Prostate gland (tissue), 2 donors: ENCODE results near the gene SSR4.

Experiments
- CTCF ChIP-seq, 4 experiments: fragments of 200-600 bp in 2 of 4; fragments of 450-650 bp in 2 of 4; sonication (generic) in 2 of 4; IDR thresholded peaks; 1 replicate in 3 of 4; 2 replicates in 1 of 4; pipeline ENCODE4 v1.5.1; 2016 to 2019; ENCODE audit warnings: antibody characterized with exemption in 4 of 4, mild to moderate bottlenecking in 2 of 4, moderate library complexity in 2 of 4
- POLR2A ChIP-seq: fragments of 450-650 bp; IDR thresholded peaks from one replicate; pipeline ENCODE4 v1.6.1; 2016; ENCODE audit warnings: antibody characterized with exemption, mild to moderate bottlenecking
- POLR2AphosphoS5 ChIP-seq: sonication (generic); formaldehyde crosslinking; IDR thresholded peaks from one replicate; pipeline ENCODE4 v1.6.1; 2017; ENCODE audit warnings: antibody characterized with exemption

GRCh38 chrX:153828723-153829548 is 34.5 kb downstream of the SSR4 start:
- TF ChIP-seq POLR2A (no peak), CTCF (IDR thresholded peaks at IDR 0.05) (no peak), POLR2AphosphoS5 (no peak)
